Urinary bladder (tissue), 4 donors: ENCODE measurements around the gene MMP14. TPM values are rescaled to one million over a fixed set of nuclear protein-coding genes. Genes with fewer than 3 reads are reported as not detected.
"Not testable (repeated sequence)": the region's sequence is repeated elsewhere in the genome, so short reads cannot be mapped to it uniquely, and the experiment has no call there.

Experiments used
- DNase-seq: peaks from one replicate; pipeline ENCODE4 v3.0.0-alpha.2; 2015; ENCODE audit errors: extremely low spot score
- H3K27ac ChIP-seq: one replicate; pipeline ENCODE4 v1.5.1; 2013; ENCODE audit warnings: low read depth, mild to moderate bottlenecking, moderate library complexity
- H3K36me3 ChIP-seq: one replicate; pipeline ENCODE4 v1.6.1; 2013; ENCODE audit warnings: mild to moderate bottlenecking, moderate library complexity; ENCODE audit not compliant: insufficient read depth
- H3K4me1 ChIP-seq: one replicate; pipeline ENCODE4 v1.6.1; 2013; ENCODE audit warnings: mild to moderate bottlenecking, moderate library complexity; ENCODE audit not compliant: insufficient read depth
- H3K4me3 ChIP-seq: one replicate; pipeline ENCODE4 v1.5.1; 2013; ENCODE audit warnings: low read depth, low read length
- WGBS: extraction: QIAGEN DNeasy Blood & Tissue Kit; methylation state at CpG from one replicate; pipeline ENCODE4 v1.1.7; 2013; 5-methylcytosine and 5-hydroxymethylcytosine counted together
- polyA plus RNA-seq: library from polyadenylated mRNA; stranded (reverse); fragments of 200-250 nt; gene quantifications from one replicate; pipeline ENCODE4 v1.2.3, GENCODE V29; 2013
- total RNA-seq: library from RNA; depleted of rRNA; stranded (reverse); fragments of >200 nt; gene quantifications from one replicate; pipeline ENCODE4 v1.2.3, GENCODE V29; 2014
- donor health status: healthy with polysubstance abuse.
- donor health status: healthy.

The MMP14 gene
- total and polyA plus RNA-seq, 2 donors = 120 to 189 TPM

- WGBS = 53% methylated on average over 32 of the region's 32 CpGs
- H3K27ac ChIP-seq = peak overlapping the region; percentile 42
- H3K4me3 ChIP-seq = peak overlapping the region; percentile 33
- DNase-seq = no peak
- no peaks in the 10 kb centered on the region for H3K4me1 ChIP-seq
- no peaks in the 10 kb centered on the region for H3K36me3 ChIP-seq
Observed at GRCh38 chr14:22822016-22822570, 14.3 kb upstream of the MMP14 start.

- under 1% methylated on average over 34 of the region's 34 CpGs for WGBS
- Histone ChIP-seq H3K4me3 (peak overlapping the region; percentile 33), H3K27ac (peak overlapping the region; percentile 42), H3K36me3 (no peaks in the 10 kb centered on the region), H3K4me1 (no peaks in the 10 kb centered on the region)
- DNase-seq = peak; percentile 70
Observed at GRCh38 chr14:22822571-22823098, 13.8 kb upstream of the MMP14 start.

- Histone ChIP-seq H3K4me1 (no peaks in the 10 kb centered on the region), H3K36me3 (no peaks in the 10 kb centered on the region), H3K4me3 (no peak overlapping the region), H3K27ac (no peak overlapping the region)
- DNase-seq = no peak
- WGBS = 50% methylated on average over 8 of the region's 8 CpGs
Observed at GRCh38 chr14:22824711-22825359, 11.6 kb upstream of the MMP14 start.

GRCh38 chr14:22829076-22829660 lies 7.2 kb upstream of the MMP14 start:
- DNase-seq = not testable (repeated sequence)

GRCh38 chr14:22829661-22830442 lies 6.5 kb upstream of the MMP14 start, which contains the start of gene MRPL52:
Gene MRPL52 (plus strand): TSS chr14:22829887. CDS start chr14:22829913, 26 bp downstream.
- Histone ChIP-seq H3K36me3 (no peaks in the 10 kb centered on the region), H3K4me1 (no peaks in the 10 kb centered on the region), H3K4me3 (peak within 1 kb of the TSS; percentile 73), H3K27ac (no peak within 1 kb of the TSS)
- peak; percentile 77 for DNase-seq
- under 1% methylated on average over 41 of the region's 41 CpGs for WGBS

More at GRCh38 chr14:22829076-22829660, 7.2 kb upstream of the MMP14 start:
- not testable (repeated sequence) for H3K4me1 ChIP-seq, H3K36me3 ChIP-seq, H3K4me3 ChIP-seq, H3K27ac ChIP-seq
- WGBS = 80% methylated on average over 12 of the region's 12 CpGs

GRCh38 chr14:22830443-22831010 lies 5.9 kb upstream of the MMP14 start:
- H3K36me3 ChIP-seq = no peaks in the 10 kb centered on the region
- peak overlapping the region; percentile 73 for H3K4me3 ChIP-seq
- H3K4me1 ChIP-seq = no peaks in the 10 kb centered on the region
- WGBS = 20% methylated on average over 3 of the region's 3 CpGs
- no peak overlapping the region for H3K27ac ChIP-seq
- DNase-seq = no peak

GRCh38 chr14:22835505-22835904 lies 880 bp upstream of the MMP14 start:
- Histone ChIP-seq H3K36me3 (no peaks in the 10 kb centered on the region), H3K4me1 (no peaks in the 10 kb centered on the region), H3K27ac (no peak overlapping the region), H3K4me3 (no peak overlapping the region)
- whole genome bisulfite sequencing = 78% methylated on average over 3 of the region's 3 CpGs
- no peak for DNase-seq

GRCh38 chr14:22837114-22837749 lies 847 bp downstream of the MMP14 start:
- Histone ChIP-seq H3K4me1 (no peaks in the 10 kb centered on the region), H3K27ac (peak overlapping the region; percentile 95), H3K36me3 (peaks cover 3% of the 10 kb centered on the region), H3K4me3 (peak overlapping the region; percentile 90)
- no peak for DNase-seq
- under 1% methylated on average over 57 of the region's 57 CpGs for WGBS

- Histone ChIP-seq H3K4me1 (no peaks in the 10 kb centered on the region), H3K36me3 (peaks cover 3% of the 10 kb centered on the region), H3K27ac (peak overlapping the region; percentile 95), H3K4me3 (peak overlapping the region; percentile 90)
- no peak for DNase-seq
- 10% methylated on average over 25 of the region's 25 CpGs for WGBS
Observed at GRCh38 chr14:22837750-22838538, 1.6 kb downstream of the MMP14 start.

GRCh38 chr14:22838631-22839041 lies 2.3 kb downstream of the MMP14 start:
- no peaks in the 10 kb centered on the region for H3K4me1 ChIP-seq
- WGBS = 4% methylated on average over 6 of the region's 6 CpGs

GRCh38 chr14:22839159-22839779 lies 2.9 kb downstream of the MMP14 start:
- WGBS = 20% methylated on average over 6 of the region's 6 CpGs
- no peaks in the 10 kb centered on the region for H3K4me1 ChIP-seq
- H3K27ac ChIP-seq = peak overlapping the region; percentile 95
- H3K4me3 ChIP-seq = peak overlapping the region; percentile 90
- no peak for DNase-seq
- peaks cover 8% of the 10 kb centered on the region for H3K36me3 ChIP-seq

More at GRCh38 chr14:22838631-22839041, 2.3 kb downstream of the MMP14 start:
- DNase-seq = no peak
- H3K36me3 ChIP-seq = peaks cover 8% of the 10 kb centered on the region
- peak overlapping the region; percentile 95 for H3K27ac ChIP-seq
- peak overlapping the region; percentile 90 for H3K4me3 ChIP-seq

- Histone ChIP-seq H3K27ac (peak overlapping the region; percentile 27), H3K4me3 (no peak overlapping the region), H3K4me1 (no peaks in the 10 kb centered on the region), H3K36me3 (peaks cover 11% of the 10 kb centered on the region)
- WGBS = 89% methylated on average over 9 of the region's 9 CpGs
- DNase-seq = no peak
Observed at GRCh38 chr14:22841311-22841710, 4.9 kb downstream of the MMP14 start.
